DMS53 (cell line): ENCODE measurements around the gene CD300LD.
"Not testable (repeated sequence)": the region's sequence is repeated elsewhere in the genome, so short reads cannot be mapped to it uniquely, and the experiment has no call there.

Source experiments
- DNase-seq: peaks from one replicate; lab custom pipeline; 2025; lab: John Stamatoyannopoulos, UW

Gene CD300LD

DNA sequence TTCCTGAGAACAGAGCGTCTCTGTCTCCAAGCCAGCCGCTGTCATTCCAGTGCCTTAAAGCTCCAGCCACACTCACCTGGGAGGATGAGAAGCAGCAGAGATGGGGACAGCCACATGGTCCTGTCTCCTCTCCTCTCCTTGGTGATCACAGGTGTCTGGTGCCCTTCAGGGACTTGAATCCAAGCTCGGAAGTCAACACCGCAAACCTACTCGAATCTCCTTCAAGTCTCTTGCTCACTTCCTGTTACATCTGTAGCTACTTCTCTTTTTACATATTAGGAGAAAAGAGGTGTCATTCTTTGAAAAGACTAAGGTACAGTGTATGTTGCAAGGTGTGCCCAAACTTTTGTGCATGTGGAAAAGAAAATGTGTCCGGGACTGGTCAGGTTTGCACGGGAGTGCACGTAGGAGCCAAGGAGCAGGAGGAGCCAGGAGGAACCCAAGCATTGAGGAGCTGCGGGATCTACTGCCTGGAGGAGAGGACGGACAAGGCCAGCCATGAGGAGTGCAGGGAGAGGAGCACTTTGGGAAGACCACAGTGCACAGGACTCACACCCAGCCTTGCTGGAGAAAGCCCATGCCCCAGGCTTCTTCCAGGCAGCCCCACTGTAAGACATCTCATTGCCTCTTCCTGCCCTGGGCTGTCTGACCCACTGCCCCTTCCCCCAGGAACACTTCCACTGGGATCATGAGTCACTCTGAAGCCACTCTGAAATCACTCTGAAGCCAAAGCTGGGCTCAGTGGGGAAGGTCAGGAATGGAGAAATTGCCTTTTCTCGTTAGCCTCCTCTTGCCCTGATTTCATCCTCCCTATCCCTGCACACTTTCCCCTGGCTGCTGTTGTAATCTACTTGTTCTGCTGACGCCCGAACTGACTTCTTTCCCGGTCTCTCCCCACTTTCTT is at the start of gene CD300LD:
Gene CD300LD (minus strand): TSS at position 197 of the 904 bp plus-strand sequence. CDS start 81 bp downstream, at position 116.
- DNase-seq, result no peak

DNA sequence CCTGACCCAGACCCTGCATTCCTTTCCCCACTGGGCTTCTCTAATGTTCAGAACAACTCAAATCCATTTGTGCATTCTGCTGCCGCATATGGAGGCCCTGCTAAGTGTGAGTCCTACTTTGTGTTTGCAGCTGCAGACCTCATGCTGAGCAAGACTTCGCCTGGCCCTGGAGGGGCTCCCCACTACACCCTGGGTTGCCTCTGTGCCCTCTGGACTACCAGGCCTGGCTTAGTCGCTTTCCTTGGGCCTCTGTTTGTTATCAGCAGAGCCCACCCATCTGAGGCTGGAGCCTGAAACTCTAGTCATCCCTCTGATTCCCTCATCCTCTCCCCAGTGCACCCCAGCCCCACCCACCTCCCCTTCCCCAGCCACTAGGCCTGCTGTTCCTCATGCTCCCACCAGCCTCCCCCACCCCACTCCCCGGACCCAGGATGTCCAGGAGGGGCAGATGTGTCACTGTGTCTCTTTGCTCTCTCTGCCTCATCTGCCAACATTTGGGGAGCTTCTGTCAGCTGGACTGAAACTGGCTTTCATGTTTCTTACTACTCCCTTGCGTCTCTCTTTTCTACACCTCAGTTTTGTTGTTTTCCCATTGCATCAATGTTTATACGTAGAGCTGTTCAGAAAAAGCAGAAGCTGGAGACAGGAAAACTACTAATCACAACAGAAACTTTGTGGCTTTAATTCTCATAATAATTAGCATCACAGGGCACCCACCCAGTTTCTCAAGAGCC is 49.3 kb upstream of the CD300LD start:
- DNase-seq, result no peak

DNA sequence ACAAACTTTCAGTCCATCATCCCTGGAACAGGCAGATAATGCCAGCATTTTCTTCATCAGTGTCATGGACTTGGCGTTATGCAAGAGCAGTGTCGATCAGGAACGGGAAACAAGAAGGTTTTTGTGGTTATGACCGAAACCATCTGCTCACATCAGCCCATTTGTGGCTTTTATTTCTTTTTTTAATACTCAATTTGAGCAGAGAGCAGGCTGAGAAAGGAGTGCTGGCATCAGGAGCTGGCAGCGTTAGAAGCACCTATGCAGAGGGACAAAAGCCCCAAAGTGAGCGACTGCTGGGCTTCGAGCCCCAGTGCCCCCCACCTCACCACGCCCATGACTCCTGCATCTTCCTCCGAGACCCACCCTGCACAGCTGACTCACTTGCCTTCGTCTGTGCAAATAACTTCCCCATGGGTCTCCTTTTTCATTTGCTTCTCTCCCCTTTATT is 47.6 kb upstream of the CD300LD start:
- DNase-seq, result no peak

DNA sequence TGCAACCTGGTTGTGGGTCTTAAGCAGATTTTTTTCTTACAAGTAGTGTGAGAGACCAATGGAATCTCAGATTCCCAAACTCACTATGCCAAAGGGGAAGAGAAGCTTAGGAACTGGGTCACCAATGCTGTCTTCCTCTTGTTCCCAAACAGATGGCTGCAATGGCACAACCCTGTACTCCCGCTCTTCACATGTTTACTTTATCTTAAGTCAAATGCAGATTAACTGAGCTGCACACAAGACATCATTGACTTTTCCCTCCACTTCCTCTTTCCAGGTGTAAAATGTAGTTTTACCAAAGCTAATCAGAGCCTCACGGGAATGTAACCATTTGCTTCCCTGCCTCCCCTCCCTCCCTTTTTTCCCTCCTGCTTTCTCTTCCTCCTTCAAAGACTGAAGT is 45.8 kb upstream of the CD300LD start:
- no peak for DNase-seq

DNA sequence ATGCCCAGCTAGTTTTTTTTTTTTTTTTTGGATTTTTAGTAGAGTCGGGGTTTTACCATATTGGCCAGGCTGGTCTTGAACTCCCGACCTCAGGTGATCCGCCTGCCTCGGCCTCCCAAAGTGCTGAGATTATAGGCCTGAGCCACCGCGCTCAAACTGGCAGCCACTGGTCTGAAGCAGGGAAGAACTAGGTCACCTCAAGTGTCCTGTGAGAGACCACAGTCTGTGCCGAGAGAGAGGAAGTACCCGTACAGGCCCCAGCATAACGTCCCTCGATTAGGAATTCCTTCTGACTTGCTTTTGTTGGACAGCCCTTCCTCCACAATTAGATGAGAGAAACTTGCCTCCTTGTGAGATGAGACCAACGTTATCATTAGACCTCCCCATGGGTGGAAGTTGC is 45.2 kb upstream of the CD300LD start:
- no peak for DNase-seq

DNA sequence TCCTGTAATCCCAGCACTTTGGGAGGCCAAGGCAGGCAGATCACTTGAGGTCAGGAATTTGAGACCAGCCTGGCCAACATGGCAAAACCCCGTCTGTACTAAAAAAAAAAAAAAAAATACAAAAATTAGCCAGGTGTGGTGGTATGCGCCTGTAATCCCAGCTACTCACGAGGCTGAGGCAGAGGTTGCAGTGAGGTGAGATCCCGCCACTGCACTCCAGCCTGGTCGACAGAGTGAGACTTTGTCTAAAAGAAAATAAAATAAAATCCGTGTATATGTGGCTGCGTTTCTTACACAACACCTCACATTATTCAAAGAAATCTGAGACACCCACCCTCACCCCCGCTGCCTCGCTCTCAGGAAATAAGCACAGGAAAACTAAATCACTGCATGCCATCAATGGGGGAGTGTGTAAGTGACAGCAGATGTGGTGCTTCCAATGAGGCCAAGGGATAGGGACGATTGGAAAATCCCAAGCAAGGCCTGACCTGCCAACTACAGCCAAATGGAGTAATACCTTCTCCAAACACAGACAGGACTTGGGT is 44.5 kb upstream of the CD300LD start:
- not testable (repeated sequence) for DNase-seq

DNA sequence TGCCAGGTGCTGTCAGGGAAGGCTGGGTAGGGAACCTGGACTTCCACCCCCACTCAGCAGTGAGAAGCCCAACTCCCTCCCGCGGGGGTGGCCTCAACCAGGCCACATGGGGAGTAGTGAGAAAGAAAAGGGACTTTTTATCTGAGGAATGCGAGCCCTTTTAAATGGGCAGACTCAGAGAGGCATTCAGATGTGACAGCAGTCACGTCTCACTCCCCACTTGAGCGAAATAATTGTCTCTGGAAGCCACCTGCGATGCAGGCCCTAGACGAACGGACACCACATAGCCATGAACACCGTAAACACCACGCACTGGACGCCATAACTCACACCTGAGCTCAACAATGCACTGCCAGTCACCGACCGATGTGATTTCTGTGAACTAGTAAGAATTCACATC is 43.3 kb upstream of the CD300LD start:
- no peak for DNase-seq

DNA sequence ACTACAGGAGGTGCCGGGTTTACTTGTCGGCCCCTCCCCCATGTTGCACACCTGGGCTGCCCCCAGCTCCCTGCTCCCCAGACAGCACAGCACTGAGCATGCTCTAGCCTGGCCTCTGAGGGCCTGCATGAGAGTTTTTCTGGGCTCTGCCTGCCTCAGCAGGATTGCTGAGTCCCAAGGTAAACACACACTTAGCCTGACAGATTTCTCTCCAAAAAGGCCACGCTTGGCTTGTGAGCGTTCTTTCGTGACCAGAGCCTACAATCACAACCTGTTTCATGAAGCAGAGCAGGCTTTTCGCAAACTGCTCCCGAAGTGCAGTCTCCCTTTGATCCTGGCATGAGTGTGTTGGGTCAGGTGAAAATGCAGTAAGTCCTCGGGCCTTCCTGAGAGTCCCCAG is 41.2 kb upstream of the CD300LD start:
- DNase-seq, result peak; percentile 95

DNA sequence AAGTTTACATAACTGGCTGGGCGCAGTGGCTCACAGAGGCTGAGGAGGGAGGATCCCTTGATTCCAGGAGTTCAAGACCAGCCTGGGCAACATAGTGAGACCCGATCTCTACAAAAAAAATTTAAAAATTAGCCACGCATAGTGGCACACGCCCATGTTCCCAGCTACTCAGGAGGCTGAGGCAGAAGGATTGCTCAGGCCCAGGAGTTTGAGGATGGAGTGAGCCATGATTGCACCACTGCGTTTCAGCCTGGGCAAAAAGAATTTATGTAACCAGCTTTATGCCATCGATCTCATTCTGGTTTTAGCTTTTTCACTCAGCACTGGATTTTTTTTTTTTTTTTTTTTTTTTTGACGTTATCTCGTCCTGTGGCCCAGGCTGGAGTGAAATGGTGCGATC is 40.5 kb upstream of the CD300LD start:
- DNase-seq, result no peak

DNA sequence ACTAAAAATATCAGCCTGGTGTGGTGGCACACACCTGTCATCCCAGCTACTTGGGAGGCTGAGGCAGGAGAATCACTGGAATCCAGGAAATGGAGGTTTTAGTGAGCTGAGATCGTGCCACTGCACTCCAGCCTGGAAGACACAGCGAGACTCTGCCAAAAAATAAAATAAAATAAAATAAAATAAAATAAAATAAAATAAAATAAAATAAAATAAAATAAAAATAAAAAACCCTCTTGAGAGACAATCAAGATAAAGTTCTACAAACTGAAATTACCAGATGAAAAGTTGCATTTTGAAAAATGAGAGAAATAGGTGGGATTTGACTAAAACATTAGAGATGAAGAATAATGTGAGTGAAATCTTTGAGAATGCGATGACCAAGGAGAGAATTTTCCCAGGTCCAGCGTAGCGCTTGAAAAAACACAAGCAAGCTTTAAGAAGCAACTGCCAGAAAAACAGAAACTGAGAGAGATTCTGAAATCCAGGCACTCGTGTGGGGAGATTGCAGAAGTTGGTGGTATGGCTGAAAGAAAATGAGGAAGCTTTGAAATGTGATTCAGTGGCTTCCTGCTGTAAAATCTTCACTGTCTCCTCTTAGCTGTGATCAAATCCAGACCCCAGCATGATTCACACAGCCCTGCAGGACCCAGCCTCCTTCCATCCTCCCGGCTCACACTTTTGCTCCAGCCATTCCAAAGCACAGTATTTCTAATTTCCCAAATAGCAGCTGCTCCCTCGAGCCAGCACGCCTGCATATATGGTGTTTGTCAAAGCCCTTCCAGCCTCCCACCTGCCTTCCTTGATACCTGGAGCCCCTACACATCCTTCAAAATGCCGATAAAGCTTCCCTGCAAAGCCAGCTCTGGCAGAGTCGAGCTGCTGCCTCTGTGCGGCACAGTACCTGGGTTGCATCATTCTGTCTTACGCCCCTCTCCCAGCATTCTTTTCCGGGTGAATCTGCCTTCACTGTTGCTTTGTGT is 39.7 kb upstream of the CD300LD start:
- no peak for DNase-seq

DNA sequence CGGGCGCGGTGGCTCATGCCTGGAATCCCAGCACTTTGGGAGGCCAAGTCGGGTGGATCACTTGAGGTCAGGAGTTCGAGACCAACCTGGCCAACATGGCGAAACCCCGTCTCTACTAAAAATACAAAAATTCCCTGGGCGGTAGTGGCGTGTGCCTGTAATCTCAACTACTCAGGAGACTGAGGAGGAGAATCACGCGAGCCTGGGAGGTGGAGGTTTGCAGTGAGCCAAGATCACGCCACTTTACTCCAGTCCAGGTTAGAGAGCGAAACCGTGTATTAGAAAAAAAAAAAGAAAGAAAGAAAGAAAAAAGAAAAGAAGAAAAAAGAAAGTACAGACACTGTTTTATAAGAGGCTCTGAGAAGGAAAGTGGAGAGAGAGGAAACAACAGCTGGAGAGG is 38.2 kb upstream of the CD300LD start:
- DNase-seq, result not testable (repeated sequence)

DNA sequence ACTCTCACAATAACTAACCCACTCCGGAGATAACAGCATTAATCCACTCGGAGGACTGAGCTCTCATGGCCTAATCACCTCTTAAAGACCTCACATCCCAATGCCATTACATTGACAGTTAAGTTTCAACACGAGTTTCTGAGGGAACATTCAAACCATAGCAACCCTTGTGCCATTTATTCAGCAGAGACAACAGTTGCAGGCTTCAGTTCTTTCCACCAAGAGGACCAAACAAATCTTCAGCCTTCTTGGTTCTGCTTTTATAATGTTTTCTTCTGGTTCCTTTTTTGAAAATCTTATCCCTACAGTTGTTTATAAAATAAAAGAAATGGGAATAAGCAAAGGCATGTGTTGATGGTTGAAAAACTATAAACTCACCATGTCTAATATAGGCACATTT is 33.6 kb upstream of the CD300LD start:
- no peak for DNase-seq

DNA sequence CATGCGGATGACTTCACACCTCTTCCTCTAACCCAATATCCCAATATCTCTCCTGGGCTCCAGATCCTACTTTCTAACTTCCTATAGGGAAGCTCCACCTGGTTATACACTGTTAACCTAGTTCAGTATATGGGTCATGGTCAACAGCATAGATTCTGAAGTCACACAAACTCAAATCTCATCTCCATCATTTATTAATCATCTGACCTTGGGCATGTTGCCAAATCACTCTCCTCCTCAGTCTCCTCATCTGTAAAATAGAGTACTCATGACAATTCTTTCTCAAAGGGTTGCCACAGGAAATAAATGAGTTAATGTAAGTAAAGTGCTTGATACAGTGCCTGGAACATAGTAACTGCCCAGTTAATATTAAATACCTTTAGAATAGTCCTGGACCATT is 32.0 kb upstream of the CD300LD start:
- DNase-seq, result no peak

DNA sequence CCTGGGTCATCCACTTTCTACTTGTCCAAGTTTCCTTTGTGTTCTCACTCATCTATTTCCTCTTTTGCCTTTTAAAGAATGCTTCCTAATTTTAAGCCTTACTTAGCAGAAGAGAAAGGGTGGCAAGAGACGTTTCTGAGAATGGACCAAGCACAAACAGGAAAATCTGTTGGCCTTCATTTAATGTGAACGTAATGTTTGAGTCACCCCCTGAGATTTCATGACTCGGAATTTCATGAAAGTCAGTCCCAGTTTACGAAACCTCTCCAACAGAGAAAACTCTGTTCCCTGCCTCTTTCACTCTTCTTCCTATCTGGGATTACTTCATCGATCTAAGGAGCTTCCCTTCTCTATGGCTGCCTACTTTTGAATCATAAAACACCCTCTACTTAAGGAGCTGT is 31.6 kb upstream of the CD300LD start, which contains the start of gene CD300E:
Gene CD300E (minus strand): TSS at position 46 of the 401 bp plus-strand sequence. CDS start 117 bp downstream, outside the sequence.
- DNase-seq, result no peak

DNA sequence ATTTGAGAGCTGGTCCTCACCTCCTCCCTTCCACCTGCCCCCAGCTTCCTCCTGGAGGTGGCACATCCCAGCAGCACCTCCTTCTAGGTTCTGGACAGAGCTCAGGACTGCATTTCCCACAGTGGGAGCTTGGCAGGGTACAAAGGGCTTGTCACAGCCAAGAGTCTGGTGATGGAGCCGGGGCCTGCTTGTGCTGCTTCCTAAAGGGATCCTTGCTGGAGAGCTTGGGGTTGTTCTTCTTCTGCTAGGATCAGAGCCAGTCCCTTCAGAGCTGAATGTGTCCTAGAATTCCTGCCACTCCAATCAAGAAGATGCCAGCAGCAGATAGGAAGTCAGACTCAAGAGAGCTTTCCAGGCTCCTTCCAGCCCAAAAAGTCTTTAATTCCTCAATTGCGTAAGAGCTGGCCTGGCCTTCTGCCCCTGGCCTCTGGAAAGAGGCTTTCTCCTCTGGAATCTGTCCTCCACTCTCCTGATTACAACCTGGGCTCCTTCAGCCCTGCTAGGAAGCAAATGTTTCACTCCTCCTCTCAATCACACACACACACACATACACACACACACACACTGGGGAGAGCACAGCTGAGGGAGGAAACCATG is 27.1 kb upstream of the CD300LD start:
- no peak for DNase-seq

DNA sequence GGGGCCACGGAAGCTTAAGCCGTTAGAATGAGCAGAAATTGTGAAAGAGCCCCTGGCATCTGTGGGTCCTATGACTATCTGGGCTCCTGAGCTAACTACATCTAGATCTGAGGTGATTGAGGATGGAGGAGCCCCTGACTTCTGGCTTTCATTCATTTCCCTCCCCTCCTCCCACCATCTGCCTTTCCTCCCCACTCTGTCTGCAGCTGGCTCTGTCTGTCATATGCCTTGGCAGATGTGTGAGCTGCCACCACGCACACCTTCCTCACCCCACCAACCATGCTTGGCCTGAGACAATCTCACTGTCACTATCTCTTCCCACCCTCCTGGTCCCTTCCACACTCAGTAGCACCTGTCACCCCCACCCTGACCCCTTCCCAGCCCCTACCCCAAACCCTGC is 26.4 kb upstream of the CD300LD start:
- no peak for DNase-seq

DNA sequence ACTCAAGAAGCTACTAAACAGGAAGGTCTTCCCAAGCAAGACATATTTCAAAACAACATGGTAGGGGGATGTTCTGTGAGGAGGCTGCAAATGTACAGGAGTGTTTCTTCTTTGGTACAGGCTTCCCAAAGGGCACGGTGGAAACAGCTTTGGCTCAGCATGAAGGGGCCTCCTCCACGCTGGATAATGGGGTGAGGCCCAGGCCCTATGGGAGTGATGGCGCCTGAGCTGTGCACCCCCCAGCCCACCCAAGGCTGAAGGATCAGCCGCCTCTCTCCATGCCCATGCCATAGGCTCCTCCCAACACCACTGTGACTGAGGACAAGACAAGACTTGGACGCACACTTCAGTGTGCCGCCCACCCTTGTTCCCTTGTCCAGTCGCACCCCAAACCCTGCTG is 24.6 kb upstream of the CD300LD start:
- DNase-seq, result no peak

DNA sequence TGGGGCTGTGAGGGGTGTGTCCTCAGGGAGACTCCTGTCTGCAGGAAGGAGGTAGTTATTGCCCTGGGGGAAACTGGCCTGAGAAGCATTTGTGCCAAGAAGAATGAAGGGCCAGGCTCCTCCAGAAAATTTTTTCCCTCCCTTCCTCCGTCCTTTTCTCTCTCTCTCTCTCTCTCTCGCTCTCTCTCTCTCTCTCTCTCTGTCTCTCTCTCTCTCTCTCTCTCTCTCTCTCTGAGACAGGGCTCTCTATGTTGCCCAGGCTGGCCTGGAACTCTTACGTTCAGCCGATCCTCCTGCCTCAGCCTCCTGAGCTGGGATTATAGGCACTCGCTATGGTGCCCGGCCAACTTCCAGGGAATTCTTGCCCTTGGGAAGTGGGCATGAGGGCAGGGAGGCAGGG is 20.0 kb upstream of the CD300LD start:
- DNase-seq, result no peak

DNA sequence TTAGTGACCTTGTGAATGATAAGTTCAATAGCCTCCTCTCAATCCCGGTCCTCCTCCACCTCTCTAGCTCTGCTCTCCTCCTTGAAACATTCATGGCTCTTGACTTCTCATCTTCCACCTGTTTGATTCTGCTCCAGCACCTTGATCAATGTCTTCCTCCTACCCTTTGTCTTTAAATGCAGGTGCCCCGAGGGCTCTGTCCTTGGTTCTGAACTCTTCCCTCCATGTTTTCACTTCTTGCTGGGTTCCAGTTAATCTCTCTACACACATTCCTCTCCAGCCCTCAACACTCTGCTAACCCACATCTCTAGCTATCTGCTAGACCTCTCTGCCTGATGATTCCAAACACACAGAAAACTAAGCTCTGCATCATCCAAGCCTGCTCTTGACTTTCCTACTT is 18.0 kb upstream of the CD300LD start:
- no peak for DNase-seq

DNA sequence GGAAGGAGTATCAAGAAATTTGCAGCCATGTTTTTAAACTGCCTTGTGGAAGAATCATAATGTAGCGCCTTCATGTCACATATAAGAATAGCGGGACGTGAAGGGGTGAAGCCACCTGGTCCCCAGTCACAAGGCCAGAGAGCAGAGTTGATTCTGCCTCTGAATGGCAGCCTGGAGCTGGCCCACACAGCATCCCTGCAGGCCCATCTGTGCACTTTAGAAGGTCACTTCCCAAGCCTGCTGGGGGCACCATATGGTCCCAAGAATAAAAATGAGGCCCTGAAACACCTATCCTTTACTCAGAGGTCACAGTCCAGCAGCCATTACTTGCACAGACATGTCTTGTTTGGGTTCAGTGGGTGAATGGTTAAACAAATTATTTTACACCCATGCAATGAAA is 16.4 kb upstream of the CD300LD start:
- DNase-seq, result no peak

DNA sequence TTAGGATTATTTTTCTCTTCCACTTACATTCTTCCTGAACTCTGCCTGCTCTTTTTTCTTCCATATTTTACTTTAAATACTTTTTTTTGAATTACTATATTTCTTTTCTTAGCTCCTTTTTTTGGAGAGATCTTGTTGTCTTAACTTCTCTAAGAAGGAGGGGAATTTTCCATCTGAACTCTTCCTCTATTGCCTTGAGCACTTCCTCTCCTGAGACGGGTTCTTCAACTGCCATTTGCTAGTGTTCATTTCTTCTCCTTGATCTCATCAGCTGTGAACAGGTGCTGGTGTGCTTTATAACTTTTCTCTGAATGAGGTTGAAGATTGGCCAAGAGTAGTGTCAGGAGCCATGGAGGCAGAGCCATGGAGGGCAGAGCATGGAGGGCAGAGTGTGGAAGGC is 15.1 kb upstream of the CD300LD start:
- DNase-seq, result no peak
